Esophagus muscularis mucosa (tissue), 4 donors: ENCODE data around the gene BCKDHB. TPM values are rescaled to one million over a fixed set of nuclear protein-coding genes. Genes with fewer than 3 reads are reported as not detected.
"Not testable (repeated sequence)": the region's sequence is repeated elsewhere in the genome, so short reads cannot be mapped to it uniquely, and the experiment has no call there.

ENCODE experiments used
- DNase-seq: peaks from one replicate; pipeline ENCODE4 v3.0.0-alpha.2; 2017; ENCODE audit errors: extremely low spot score
- H3K27ac ChIP-seq, 4 donors: fragments of 200-600 bp; sonication (generic); replicated peaks in 1 of 4; 1 replicate in 3 of 4; 2 replicates in 1 of 4; pipeline ENCODE4 v1.5.1; 2016 to 2019; ENCODE audit warnings: mild to moderate bottlenecking in 1 of 4
- H3K27me3 ChIP-seq, 4 donors: fragments of 200-600 bp; sonication (generic); one replicate each; pipeline versions ENCODE4 v1.5.1 to v1.6.0; 2016 to 2019
- H3K36me3 ChIP-seq, 4 donors: fragments of 200-600 bp; sonication (generic); one replicate each; pipeline ENCODE4 v1.5.1; 2016 to 2019
- H3K4me1 ChIP-seq, 4 donors: fragments of 200-600 bp; sonication (generic); one replicate each; pipeline ENCODE4 v1.5.1; 2016 to 2019
- H3K4me3 ChIP-seq, 4 donors: fragments of 200-600 bp; sonication (generic); 1 replicate in 2 of 4; 2 replicates in 2 of 4; pipeline ENCODE4 v1.5.1; 2016 to 2019; ENCODE audit warnings: mild to moderate bottlenecking in 4 of 4, moderate library complexity in 1 of 4
- H3K9me3 ChIP-seq, 4 donors: fragments of 200-600 bp; sonication (generic); 1 replicate in 3 of 4; 2 replicates in 1 of 4; pipeline ENCODE4 v1.5.1; 2016 to 2019
- CTCF ChIP-seq, 3 experiments: fragments of 200-600 bp in 2 of 3; fragments of 450-650 bp in 1 of 3; sonication (generic) in 2 of 3; IDR thresholded peaks; one replicate each; pipeline ENCODE4 v1.5.1; 2017 to 2019; ENCODE audit warnings: antibody characterized with exemption in 3 of 3, mild to moderate bottlenecking in 2 of 3, moderate library complexity in 1 of 3
- EP300 ChIP-seq: sonication (generic); formaldehyde crosslinking; IDR thresholded peaks from one replicate; pipeline ENCODE4 v1.6.1; 2017; ENCODE audit warnings: antibody characterized with exemption
- POLR2A ChIP-seq: fragments of 450-650 bp; IDR thresholded peaks from one replicate; pipeline ENCODE4 v1.6.1; 2017; ENCODE audit warnings: antibody characterized with exemption, moderate library complexity, mild to moderate bottlenecking, low read depth
- POLR2AphosphoS5 ChIP-seq, 2 donors: sonication (generic); formaldehyde crosslinking; IDR thresholded peaks; one replicate each; pipeline ENCODE4 v1.6.1; 2017; ENCODE audit warnings: antibody characterized with exemption in 2 of 2
- WGBS: methylation state at CpG from one replicate; pipeline ENCODE4 v1.1.5; 2018; 5-methylcytosine and 5-hydroxymethylcytosine counted together
- intact Hi-C: fragments of 100-400 bp; cut with DNase I; formaldehyde crosslinking; loops from one replicate; pipeline ENCODE4 v1.15.1; 2023
- total RNA-seq, 4 donors: library from RNA; depleted of rRNA; stranded (reverse); fragments of >200 nt; gene quantifications; one replicate each; pipeline versions ENCODE4 v1.1.0 to v1.2.1, GENCODE V29; 2016

BCKDHB gene
- total RNA-seq, 4 donors from 2014 or later: 12.2 to 26.2 (median 20.6) TPM

GRCh38 chr6:80280262-80281010, 174.0 kb downstream of the BCKDHB start:
- Histone ChIP-seq H3K36me3 (no peaks in the 10 kb centered on the region), H3K27me3 (no peaks in the 10 kb centered on the region), H3K27ac (no peak overlapping the region), H3K9me3 (no peaks in the 10 kb centered on the region), H3K4me1 (peaks cover 0 to 13% (median 0%) of the 10 kb centered on the region in 4 donors), H3K4me3 (no peak overlapping the region)
- 82% methylated on average over 2 of the region's 2 CpGs for whole genome bisulfite sequencing
- TF ChIP-seq POLR2AphosphoS5 (IDR thresholded peaks at IDR 0.05) (no peak), EP300 (no peak)
- intact Hi-C loops: no loop called here
- no peak for DNase-seq

- WGBS: 93% methylated on average over 2 of the region's 2 CpGs
Measured at GRCh38 chr6:80282913-80283554, 176.6 kb downstream of the BCKDHB start.

GRCh38 chr6:80287112-80287511, 180.6 kb downstream of the BCKDHB start:
- TF ChIP-seq POLR2AphosphoS5 (IDR thresholded peaks at IDR 0.05) (no peak), CTCF (IDR thresholded peaks at IDR 0.05) (no peak), POLR2A (no peak), EP300 (no peak)
- no peaks in the 10 kb centered on the region for H3K36me3 ChIP-seq
- intact Hi-C loops: no loop called here
- peaks cover 0 to 13% (median 0%) of the 10 kb centered on the region in 4 donors for H3K4me1 ChIP-seq
- no peak for DNase-seq
- no peak overlapping the region for H3K27ac ChIP-seq
- no peaks in the 10 kb centered on the region for H3K27me3 ChIP-seq
- H3K4me3 ChIP-seq: no peak overlapping the region
- no peaks in the 10 kb centered on the region for H3K9me3 ChIP-seq

More at GRCh38 chr6:80282913-80283554, 176.6 kb downstream of the BCKDHB start:
- Histone ChIP-seq H3K4me1 (peaks cover 0 to 13% (median 0%) of the 10 kb centered on the region in 4 donors), H3K9me3 (no peaks in the 10 kb centered on the region), H3K27me3 (no peaks in the 10 kb centered on the region), H3K36me3 (no peaks in the 10 kb centered on the region), H3K4me3 (no peak overlapping the region), H3K27ac (no peak overlapping the region)
- TF ChIP-seq POLR2AphosphoS5 (IDR thresholded peaks at IDR 0.05) (no peak), EP300 (no peak), CTCF (IDR thresholded peaks at IDR 0.05) (no peak), POLR2A (no peak)
- intact Hi-C loops: no loop called here
- DNase-seq: no peak

GRCh38 chr6:80287607-80288006, 181.1 kb downstream of the BCKDHB start:
- TF ChIP-seq POLR2AphosphoS5 (IDR thresholded peaks at IDR 0.05): no peak
- TF ChIP-seq EP300: no peak
- no peak for TF ChIP-seq POLR2A
- TF ChIP-seq CTCF (IDR thresholded peaks at IDR 0.05): no peak
- WGBS: 94% methylated on average over 3 of the region's 3 CpGs
- intact Hi-C loops: no loop called here
- Histone ChIP-seq H3K27me3 (no peaks in the 10 kb centered on the region), H3K9me3 (no peaks in the 10 kb centered on the region), H3K27ac (no peak overlapping the region), H3K4me1 (peaks cover 0 to 13% (median 0%) of the 10 kb centered on the region in 4 donors), H3K4me3 (no peak overlapping the region), H3K36me3 (no peaks in the 10 kb centered on the region)
- DNase-seq: no peak

- Histone ChIP-seq H3K36me3 (no peaks in the 10 kb centered on the region), H3K27ac (no peak overlapping the region), H3K4me3 (no peak overlapping the region), H3K27me3 (no peaks in the 10 kb centered on the region), H3K4me1 (peaks cover 0 to 5% (median 0%) of the 10 kb centered on the region in 4 donors), H3K9me3 (peaks cover 0 to 7% (median 6%) of the 10 kb centered on the region in 4 donors)
- intact Hi-C loops: no loop called here
- 50% methylated on average over 2 of the region's 3 CpGs for WGBS
- TF ChIP-seq POLR2AphosphoS5 (IDR thresholded peaks at IDR 0.05) (no peak), CTCF (IDR thresholded peaks at IDR 0.05) (no peak), EP300 (no peak), POLR2A (no peak)
- DNase-seq: no peak
Measured at GRCh38 chr6:80289727-80290126, 183.3 kb downstream of the BCKDHB start.

GRCh38 chr6:80294531-80294930, 188.1 kb downstream of the BCKDHB start:
- H3K27me3 ChIP-seq, H3K36me3 ChIP-seq, intact Hi-C loops, DNase-seq, H3K27ac ChIP-seq, H3K4me3 ChIP-seq, H3K4me1 ChIP-seq: not testable (repeated sequence)
- WGBS: 95% methylated on average over 4 of the region's 4 CpGs
- peaks cover 0 to 11% (median 9%) of the 10 kb centered on the region in 4 donors for H3K9me3 ChIP-seq
